NCI-H128 (cell line): ENCODE data around the gene ELF5.

Source experiments
- DNase-seq: peaks from one replicate; lab custom pipeline; 2025; ENCODE audit not compliant: unreplicated experiment; lab: John Stamatoyannopoulos, UW

ELF5 gene

DNA sequence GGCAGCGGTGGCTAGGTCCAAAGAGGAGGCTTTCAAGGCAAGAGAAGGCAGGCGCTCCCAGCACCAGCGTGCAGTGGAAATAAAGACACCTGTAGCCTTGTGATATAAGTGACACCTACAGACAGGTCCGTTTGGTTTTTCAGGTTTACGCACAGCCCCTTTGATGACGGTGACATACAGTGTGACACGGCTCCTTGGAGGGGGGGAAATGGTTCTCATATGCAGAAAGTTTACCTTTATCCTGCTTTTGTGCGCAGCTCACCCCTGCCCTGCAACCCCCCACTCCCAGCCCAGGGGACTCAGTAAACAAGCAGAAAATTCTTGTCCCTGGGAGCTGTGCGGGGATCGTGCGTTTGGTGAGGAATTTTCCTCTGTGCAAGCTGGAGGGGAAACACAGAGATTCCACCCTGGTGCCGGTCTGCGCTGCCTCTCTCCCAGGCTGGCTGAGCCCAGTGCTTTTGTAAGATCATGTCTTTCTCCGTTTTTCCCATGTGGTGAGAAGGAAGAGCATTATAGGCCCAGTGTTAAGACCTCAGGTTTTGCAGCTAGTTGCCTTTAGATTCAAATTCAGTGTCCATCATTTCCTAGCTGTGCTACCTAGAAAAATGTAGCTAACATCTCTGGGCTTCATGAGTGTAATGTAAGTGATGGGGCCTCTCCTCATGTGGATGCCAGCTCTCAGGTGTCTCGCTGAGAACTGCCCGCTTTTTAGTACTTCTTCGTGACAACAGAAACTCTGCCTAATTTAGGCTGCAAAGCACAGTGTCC is at the start of gene ELF5:
Gene ELF5, minus strand, starts transcription at position 113 of the 768 bp plus-strand sequence. CDS start 8,045 bp downstream, outside the sequence.
- no peak for DNase-seq

DNA sequence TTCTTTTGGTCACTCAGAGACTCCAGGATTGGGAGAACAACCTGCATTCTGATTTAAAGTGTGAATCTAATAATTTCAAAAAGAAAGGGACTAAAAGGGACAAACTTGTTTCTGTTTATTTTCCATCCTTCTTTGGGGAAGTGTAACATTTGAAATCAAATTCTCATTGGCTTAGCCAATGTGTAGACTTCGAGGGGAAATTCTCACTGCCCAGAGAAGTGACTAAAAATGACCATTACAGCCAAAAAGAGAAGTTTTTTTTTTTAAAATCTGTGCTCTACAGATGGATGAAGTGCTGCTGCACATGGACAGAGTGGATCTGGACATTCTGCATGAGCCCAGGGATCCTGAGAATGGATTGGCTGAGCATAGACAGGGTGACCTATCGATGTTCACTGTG is 49.4 kb upstream of the ELF5 start:
- no peak for DNase-seq

GRCh38 chr11:34560511-34560910 is 46.9 kb upstream of the ELF5 start:
- no peak for DNase-seq

- no peak for DNase-seq
These were observed 45.1 kb upstream of the ELF5 start for GRCh38 chr11:34558673-34559072.

GRCh38 chr11:34558211-34558610 is 44.6 kb upstream of the ELF5 start:
- no peak for DNase-seq

DNA sequence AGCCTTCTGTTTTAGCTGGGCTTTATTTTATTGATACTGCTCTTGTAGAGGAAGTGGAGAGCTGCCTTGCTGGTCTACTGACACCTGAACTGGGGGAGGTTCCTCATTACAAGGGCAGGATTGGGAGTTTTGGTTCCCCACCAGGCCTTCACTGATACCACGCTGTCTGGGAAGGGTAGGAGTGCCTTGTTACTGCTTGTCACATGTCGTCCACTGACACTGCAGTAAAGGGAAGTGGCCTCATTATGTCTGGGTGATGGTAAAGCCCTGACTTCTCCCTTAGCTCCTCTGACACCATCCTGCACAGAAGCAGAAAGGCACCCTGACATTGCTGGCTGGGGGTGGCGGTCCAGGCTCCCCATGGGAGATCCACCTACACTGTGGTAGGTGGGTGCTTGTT is 38.7 kb upstream of the ELF5 start:
- DNase-seq: no peak

GRCh38 chr11:34549271-34549670 is 35.7 kb upstream of the ELF5 start:
- DNase-seq: no peak

- DNase-seq: no peak
These were observed 34.7 kb upstream of the ELF5 start for GRCh38 chr11:34548278-34548677.

GRCh38 chr11:34546511-34547209 is 33.1 kb upstream of the ELF5 start:
- DNase-seq: no peak

- DNase-seq: no peak
These were observed 28.5 kb upstream of the ELF5 start for GRCh38 chr11:34542089-34542488.

- DNase-seq: no peak
These were observed 27.3 kb upstream of the ELF5 start for GRCh38 chr11:34540870-34541269.

- DNase-seq: no peak
These were observed 24.0 kb upstream of the ELF5 start for GRCh38 chr11:34537636-34538035.

GRCh38 chr11:34536056-34536455 is 22.5 kb upstream of the ELF5 start:
- DNase-seq: no peak

- no peak for DNase-seq
These were observed 21.2 kb upstream of the ELF5 start for GRCh38 chr11:34534826-34535225.

- no peak for DNase-seq
These were observed 18.1 kb upstream of the ELF5 start for GRCh38 chr11:34531663-34532062.

GRCh38 chr11:34530545-34531234 is 17.1 kb upstream of the ELF5 start:
- no peak for DNase-seq

DNA sequence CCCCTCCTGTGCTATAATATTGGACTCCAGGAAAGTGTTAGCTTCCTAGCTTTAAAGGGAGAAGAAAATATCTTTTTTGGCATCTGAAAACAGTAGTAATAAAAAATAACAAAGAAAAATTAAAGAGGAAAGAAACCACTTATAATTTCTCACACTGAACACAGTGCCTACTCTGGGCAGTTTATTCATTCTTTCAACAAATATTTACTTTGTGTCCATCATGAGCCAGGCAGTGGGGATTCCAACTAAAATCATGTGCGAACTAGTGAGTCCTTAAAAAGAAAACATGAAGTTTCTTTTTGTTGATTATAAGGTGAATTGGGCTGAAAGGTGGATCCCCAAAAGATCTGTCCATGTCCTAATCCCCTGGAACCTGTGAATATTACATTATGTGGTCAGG is 16.0 kb upstream of the ELF5 start:
- no peak for DNase-seq

GRCh38 chr11:34528072-34528471 is 14.5 kb upstream of the ELF5 start:
- no peak for DNase-seq

DNA sequence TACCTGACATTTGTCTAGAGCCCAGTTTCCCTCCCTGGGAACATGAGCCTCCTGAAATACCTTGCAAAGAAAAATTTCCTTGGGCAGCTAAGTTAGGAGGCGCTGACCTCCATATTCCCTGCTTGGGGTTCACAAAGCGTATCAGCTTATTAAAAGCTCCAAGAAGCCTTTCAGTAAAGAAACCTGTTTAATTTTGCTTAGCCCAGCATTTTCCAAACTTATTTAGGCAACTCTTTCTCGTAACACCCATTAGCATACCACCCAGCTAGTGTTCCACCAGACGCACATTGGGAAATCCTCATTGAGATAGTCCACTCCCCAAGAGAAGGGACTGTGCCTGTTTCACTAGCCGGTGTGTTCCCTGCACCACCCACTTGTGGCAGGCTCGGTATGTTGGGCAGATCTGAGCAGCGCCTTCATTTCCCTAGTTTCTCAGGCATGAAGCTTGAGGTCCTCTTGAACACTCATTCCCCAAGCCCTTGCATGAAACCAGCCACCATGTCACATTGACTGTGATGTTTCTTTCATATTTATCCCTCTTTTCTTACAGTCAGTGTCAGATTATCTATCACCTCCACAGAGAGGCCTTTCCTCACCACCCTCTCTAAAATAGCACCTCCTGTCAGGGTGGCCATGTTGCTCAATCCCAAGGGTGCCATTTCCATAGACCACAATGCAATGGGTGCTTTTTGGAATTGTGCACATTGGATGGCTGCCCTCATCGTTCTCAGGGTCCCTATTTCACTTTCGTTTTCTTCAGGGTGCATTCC is 12.5 kb upstream of the ELF5 start:
- DNase-seq: no peak

DNA sequence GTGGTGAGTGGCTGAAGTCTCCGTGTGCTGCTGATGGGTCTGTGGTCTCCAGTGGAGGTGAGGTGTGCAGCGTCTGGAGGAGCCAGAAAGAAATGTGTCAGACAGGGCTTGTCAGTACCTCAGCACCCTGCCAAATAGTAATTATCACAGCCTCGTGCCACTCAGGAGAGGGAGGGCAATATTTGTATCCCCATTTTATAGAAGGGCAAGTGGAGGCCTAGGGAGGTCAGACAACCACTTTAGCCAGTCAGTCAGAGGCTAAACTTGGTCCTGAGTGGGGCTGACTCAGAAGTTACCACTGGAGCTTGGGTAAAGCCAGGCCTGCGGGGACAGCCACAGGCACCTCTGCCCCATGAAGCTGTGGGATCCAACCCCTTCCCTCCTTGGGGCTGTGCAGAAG is 11.5 kb upstream of the ELF5 start:
- no peak for DNase-seq

DNA sequence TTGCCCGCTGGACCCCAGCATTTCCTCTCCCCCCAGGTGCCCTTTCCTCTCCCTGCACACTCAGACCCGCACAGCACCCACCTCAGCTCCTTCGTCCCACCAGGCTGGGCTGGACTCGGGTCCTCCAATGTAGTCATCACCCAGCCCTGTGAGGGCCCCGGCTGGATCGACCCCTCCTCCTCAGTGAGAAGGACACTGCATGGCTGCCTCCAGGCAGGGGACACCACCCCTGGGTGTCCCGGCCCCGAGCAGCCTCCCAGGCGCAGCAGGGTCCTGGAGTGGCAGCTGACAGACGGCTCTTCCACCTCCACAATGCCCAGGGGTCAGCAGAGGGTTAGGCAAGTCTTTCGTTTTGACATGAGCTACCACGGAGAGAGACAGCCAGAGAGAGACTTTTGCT is 11.1 kb upstream of the ELF5 start:
- DNase-seq: no peak
